Measurements from ENCODE around the gene ARMC10.

DNA sequence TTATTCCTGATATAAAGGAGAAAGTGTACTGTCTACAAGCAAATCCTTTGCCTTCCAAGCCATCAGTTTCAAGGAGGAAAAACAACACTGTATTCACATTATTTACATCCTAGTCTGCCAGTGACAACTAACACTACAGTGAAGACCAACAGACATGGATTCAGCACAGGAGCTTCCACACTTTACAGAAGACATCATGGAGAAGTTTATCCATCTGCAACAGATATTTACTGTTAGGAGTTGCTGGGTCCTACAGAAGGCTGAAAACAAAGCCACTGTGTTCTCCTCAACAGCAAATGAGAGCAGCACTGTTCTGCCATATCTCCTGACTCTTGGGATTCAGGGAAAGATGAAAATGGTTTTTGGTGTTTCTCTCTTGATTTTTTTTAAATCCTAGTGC is 42.1 kb downstream of the ARMC10 start:
- TF ChIP-seq FOS (IDR thresholded peaks at IDR 0.05; ENCODE audit: borderline replicate concordance, insufficient read depth, low read length): no peak
- no peak for TF ChIP-seq EZH2 (IDR thresholded peaks at IDR 0.05; ENCODE audit: borderline replicate concordance, low read depth, low read length, severe bottlenecking)
- TF ChIP-seq, protein P1, sequence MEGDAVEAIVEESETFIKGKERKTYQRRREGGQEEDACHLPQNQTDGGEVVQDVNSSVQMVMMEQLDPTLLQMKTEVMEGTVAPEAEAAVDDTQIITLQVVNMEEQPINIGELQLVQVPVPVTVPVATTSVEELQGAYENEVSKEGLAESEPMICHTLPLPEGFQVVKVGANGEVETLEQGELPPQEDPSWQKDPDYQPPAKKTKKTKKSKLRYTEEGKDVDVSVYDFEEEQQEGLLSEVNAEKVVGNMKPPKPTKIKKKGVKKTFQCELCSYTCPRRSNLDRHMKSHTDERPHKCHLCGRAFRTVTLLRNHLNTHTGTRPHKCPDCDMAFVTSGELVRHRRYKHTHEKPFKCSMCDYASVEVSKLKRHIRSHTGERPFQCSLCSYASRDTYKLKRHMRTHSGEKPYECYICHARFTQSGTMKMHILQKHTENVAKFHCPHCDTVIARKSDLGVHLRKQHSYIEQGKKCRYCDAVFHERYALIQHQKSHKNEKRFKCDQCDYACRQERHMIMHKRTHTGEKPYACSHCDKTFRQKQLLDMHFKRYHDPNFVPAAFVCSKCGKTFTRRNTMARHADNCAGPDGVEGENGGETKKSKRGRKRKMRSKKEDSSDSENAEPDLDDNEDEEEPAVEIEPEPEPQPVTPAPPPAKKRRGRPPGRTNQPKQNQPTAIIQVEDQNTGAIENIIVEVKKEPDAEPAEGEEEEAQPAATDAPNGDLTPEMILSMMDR (IDR thresholded peaks at IDR 0.05; ENCODE audit: extremely low read depth in 1 of 2, insufficient read depth in 1 of 2, low read depth in 1 of 2, low read length in 2 of 2): no peak
- no peak for TF ChIP-seq POLR2AphosphoS5 (IDR thresholded peaks at IDR 0.05; ENCODE audit: insufficient read depth, low read depth, low read length)
- TF ChIP-seq MYC (IDR thresholded peaks at IDR 0.05; ENCODE audit: low read depth, low read length): no peak

Measured in endothelial cell of umbilical vein (primary cell).